CD4-positive, alpha-beta T cell (primary cell): ENCODE results near the gene PLPP2. TPM values are rescaled to one million over a fixed set of nuclear protein-coding genes. Genes with fewer than 3 reads are reported as not detected.

Experiments
- ATAC-seq: fragments of 200-7000 bp; cut with Tn5 transposase; one replicate; pipeline ENCODE4 v1.10.0; 2022; ENCODE audit warnings: mild to moderate bottlenecking; ENCODE audit not compliant: poor library complexity
- CTCF ChIA-PET: fragments of 350-600 bp; sonication (Branson Sonifier 250); formaldehyde crosslinking; loops from one replicate; lab custom pipeline; 2021; ENCODE audit warnings: antibody characterized with exemption, inconsistent platforms; lab: Charles Lee
- POLR2A ChIA-PET: fragments of 350-600 bp; sonication (Branson Sonifier 250); formaldehyde crosslinking; loops from one replicate; lab custom pipeline; 2021; ENCODE audit warnings: antibody characterized with exemption, inconsistent platforms; lab: Charles Lee
- DNase-seq, 14 experiments: peaks; one replicate each; pipeline ENCODE4 v3.0.0-alpha.2; 2013 to 2020; ENCODE audit warnings: mixed read lengths in 2 of 14
- H3K27ac ChIP-seq, 2 donors: one replicate each; pipeline versions ENCODE4 v1.5.1 to v1.7.0; 2013; ENCODE audit warnings: low read length in 2 of 2, low read depth in 1 of 2, mild to moderate bottlenecking in 1 of 2
- H3K27me3 ChIP-seq, 2 experiments: 1 replicate in 1 of 2; 2 replicates in 1 of 2; pipeline versions ENCODE4 v1.6.1 to v1.7.0; 2013; ENCODE audit warnings: low read length in 2 of 2, control low read depth in 1 of 2, mild to moderate bottlenecking in 1 of 2, moderate library complexity in 1 of 2; ENCODE audit not compliant: insufficient read depth in 2 of 2, control insufficient read depth in 1 of 2
- H3K36me3 ChIP-seq: one replicate; pipeline ENCODE4 v1.6.1; 2013; ENCODE audit warnings: low read length, control low read depth; ENCODE audit not compliant: insufficient read depth
- H3K4me1 ChIP-seq: one replicate; pipeline ENCODE4 v1.6.1; 2013; ENCODE audit warnings: low read length, control low read depth; ENCODE audit not compliant: insufficient read depth
- H3K4me3 ChIP-seq: one replicate; pipeline ENCODE4 v1.5.1; 2013; ENCODE audit warnings: mild to moderate bottlenecking, low read length, moderate library complexity
- H3K9me3 ChIP-seq, 2 experiments: 1 replicate in 1 of 2; 2 replicates in 1 of 2; pipeline versions ENCODE4 v1.6.1 to v1.7.0; 2013; ENCODE audit warnings: low read length in 2 of 2, mild to moderate bottlenecking in 2 of 2, control low read depth in 1 of 2, moderate library complexity in 1 of 2; ENCODE audit not compliant: control insufficient read depth in 1 of 2, insufficient read depth in 1 of 2
- H3K27ac Mint-ChIP-seq: one replicate; pipeline ENCODE4 v1.8.0; 2020; ENCODE audit warnings: mixed read lengths
- H3K27me3 Mint-ChIP-seq: one replicate; pipeline ENCODE4 v1.8.0; 2021; ENCODE audit warnings: mixed read lengths
- H3K36me3 Mint-ChIP-seq: one replicate; pipeline ENCODE4 v1.8.0; 2021; ENCODE audit warnings: low read depth, mixed read lengths
- H3K4me1 Mint-ChIP-seq: one replicate; pipeline ENCODE4 v1.8.0; 2021; ENCODE audit warnings: low read depth, mixed read lengths
- H3K4me3 Mint-ChIP-seq: one replicate; pipeline ENCODE4 v1.8.0; 2020; ENCODE audit warnings: mild to moderate bottlenecking, mixed read lengths
- H3K9me3 Mint-ChIP-seq: one replicate; pipeline ENCODE4 v1.8.0; 2020; ENCODE audit warnings: mixed read lengths
- intact Hi-C, 2 experiments: fragments of 100-400 bp; cut with DNase I in 1 of 2; cut with micrococcal nuclease in 1 of 2; formaldehyde crosslinking; loops; one replicate each; pipeline versions ENCODE4 v1.15.1 to v1.9.0; 2023 to 2025; cut with DNase I, micrococcal nuclease
- total RNA-seq, 174 experiments: library from RNA in 2 of 174; stranded (reverse) in 2 of 174; gene quantifications; one replicate each; pipeline ENCODE4 v1.2.3 and lab custom pipeline; 2021 to 2026
- TF ChIP-seq, protein P1 (sequence below): fragments of 200-600 bp; IDR thresholded peaks from one replicate; pipeline ENCODE4 v1.8.0; 2022; ENCODE audit warnings: antibody characterized with exemption, mild to moderate bottlenecking

The PLPP2 gene
- total RNA-seq, 2 experiments from 2014 or later, result 0.64 TPM; not detected in 1

DNA sequence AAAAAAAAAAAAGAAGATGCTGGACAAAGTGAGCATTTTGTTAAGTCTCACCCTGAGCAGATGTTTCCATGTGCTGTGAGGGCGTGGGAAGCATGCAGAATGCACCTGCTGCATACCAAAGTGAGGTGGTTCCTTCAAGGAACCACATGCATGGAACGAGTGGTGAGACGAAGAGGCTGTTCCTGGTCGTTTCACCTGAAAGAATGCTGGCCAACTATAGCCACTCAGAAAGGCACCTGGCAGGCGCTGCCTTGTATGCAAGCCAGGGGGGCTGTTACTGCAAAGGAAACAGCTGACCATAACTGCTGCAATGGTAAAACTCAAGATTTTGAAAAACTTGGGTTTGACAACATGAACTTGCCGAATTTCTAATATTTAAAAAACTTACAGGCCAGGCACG is 38.7 kb upstream of the PLPP2 start:
- no peaks in the 10 kb centered on the region for H3K27me3 ChIP-seq
- ATAC-seq, result no peak
- Mint-ChIP-seq H3K36me3 (peaks cover 69% of the 10 kb centered on the region), H3K27me3 (no peaks in the 10 kb centered on the region), H3K27ac (no peak overlapping the region), H3K9me3 (no peaks in the 10 kb centered on the region), H3K4me3 (no peak overlapping the region), H3K4me1 (no peaks in the 10 kb centered on the region)
- peaks cover 66% of the 10 kb centered on the region for H3K36me3 ChIP-seq
- no peak overlapping the region for H3K4me3 ChIP-seq
- H3K27ac ChIP-seq, result no peak overlapping the region
- intact Hi-C loops, result no loop called here
- H3K4me1 ChIP-seq, result no peaks in the 10 kb centered on the region
- CTCF ChIA-PET, result no interaction called here
- no peak for DNase-seq
- POLR2A ChIA-PET, result no interaction called here
- TF ChIP-seq, protein P1, sequence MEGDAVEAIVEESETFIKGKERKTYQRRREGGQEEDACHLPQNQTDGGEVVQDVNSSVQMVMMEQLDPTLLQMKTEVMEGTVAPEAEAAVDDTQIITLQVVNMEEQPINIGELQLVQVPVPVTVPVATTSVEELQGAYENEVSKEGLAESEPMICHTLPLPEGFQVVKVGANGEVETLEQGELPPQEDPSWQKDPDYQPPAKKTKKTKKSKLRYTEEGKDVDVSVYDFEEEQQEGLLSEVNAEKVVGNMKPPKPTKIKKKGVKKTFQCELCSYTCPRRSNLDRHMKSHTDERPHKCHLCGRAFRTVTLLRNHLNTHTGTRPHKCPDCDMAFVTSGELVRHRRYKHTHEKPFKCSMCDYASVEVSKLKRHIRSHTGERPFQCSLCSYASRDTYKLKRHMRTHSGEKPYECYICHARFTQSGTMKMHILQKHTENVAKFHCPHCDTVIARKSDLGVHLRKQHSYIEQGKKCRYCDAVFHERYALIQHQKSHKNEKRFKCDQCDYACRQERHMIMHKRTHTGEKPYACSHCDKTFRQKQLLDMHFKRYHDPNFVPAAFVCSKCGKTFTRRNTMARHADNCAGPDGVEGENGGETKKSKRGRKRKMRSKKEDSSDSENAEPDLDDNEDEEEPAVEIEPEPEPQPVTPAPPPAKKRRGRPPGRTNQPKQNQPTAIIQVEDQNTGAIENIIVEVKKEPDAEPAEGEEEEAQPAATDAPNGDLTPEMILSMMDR, result no peak
- H3K9me3 ChIP-seq, result peaks cover 13 to 24% of the 10 kb centered on the region in 2 experiments

DNA sequence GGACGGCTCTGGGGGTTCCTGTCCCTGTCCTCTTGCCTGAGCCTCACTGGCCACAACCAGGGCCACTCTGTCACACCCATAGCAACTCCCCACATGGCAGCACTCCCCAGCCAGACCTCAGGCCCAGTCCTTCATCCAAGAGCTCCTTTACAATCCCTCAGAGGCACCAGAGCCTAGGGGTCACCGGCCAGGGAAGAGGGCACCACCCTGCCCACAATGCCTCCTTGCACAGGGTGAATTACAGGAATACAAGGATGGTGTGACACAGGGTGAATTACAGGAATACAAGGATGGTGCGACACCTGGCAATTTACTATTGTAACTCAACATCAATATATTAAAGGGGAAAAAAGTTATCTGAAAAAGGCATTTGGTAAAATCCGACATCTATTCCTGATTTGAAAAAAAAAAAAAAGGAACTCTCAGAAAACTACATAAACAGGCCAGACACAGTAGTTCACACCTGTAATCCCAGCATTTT is 36.9 kb upstream of the PLPP2 start:
- no peaks in the 10 kb centered on the region for H3K27me3 Mint-ChIP-seq
- CTCF ChIA-PET, result no interaction called here
- peaks cover 57% of the 10 kb centered on the region for H3K36me3 Mint-ChIP-seq
- Histone ChIP-seq H3K9me3 (peaks cover 13 to 24% of the 10 kb centered on the region in 2 experiments), H3K36me3 (peaks cover 66% of the 10 kb centered on the region), H3K4me1 (no peaks in the 10 kb centered on the region), H3K27ac (no peak overlapping the region), H3K4me3 (no peak overlapping the region), H3K27me3 (no peaks in the 10 kb centered on the region)
- ATAC-seq, result no peak
- H3K27ac Mint-ChIP-seq, result no peak overlapping the region
- H3K4me1 Mint-ChIP-seq, result no peaks in the 10 kb centered on the region
- TF ChIP-seq, protein P1, result no peak
- no peak overlapping the region for H3K4me3 Mint-ChIP-seq
- POLR2A ChIA-PET, result no interaction called here
- intact Hi-C loops, result no loop called here
- H3K9me3 Mint-ChIP-seq, result no peaks in the 10 kb centered on the region
- DNase-seq, result no peak

DNA sequence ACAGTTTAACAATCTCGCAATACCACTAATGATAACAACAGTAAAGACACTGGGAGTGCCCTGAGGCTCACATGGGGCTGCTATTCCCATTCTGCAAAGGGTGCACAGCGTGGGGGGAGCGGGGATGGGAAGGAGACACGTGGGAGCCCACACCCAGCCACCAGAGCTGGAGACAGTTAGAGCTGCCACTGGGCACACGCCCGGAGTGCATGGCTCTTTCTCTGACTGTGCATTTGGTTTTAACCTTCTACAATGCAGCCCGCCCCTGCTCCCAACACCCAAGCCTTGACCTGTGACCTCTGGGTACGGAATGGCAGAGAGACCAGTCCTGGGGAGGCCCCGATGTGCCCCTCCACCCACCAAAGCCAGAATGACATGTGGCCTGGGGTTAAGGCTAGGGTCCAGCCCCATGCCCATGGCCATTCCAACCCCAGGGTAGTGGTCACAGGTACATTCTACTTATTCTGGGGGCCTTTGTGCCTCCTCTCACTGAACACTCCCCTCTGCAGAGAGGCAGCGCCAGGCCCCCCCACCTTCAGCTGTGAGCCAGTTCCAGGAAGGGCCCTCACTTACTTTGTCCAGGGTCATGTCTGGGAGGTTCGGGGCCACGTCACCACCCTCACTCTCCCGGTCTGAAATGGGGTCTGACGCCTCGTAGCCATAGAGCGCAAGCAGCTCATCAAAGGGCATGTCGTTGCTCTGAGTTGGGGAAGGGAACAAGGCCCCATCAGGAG is 36.3 kb upstream of the PLPP2 start:
- ATAC-seq (no peak), DNase-seq (peak in 1 of 14 experiments; percentile 8)
- ChIA-PET POLR2A (no interaction called here), CTCF (no interaction called here)
- Mint-ChIP-seq H3K27ac (no peak overlapping the region), H3K4me3 (no peak overlapping the region), H3K9me3 (no peaks in the 10 kb centered on the region), H3K4me1 (no peaks in the 10 kb centered on the region), H3K36me3 (peaks cover 57% of the 10 kb centered on the region), H3K27me3 (no peaks in the 10 kb centered on the region)
- no peak overlapping the region for H3K4me3 ChIP-seq
- no peaks in the 10 kb centered on the region for H3K27me3 ChIP-seq
- no peaks in the 10 kb centered on the region for H3K4me1 ChIP-seq
- TF ChIP-seq, protein P1, result no peak
- intact Hi-C loops, result no loop called here
- peaks cover 69% of the 10 kb centered on the region for H3K36me3 ChIP-seq
- peaks cover 13 to 24% of the 10 kb centered on the region in 2 experiments for H3K9me3 ChIP-seq
- H3K27ac ChIP-seq, result no peak overlapping the region
